Liver (tissue), 9 donors: ENCODE data around the gene DDAH2. TPM values are rescaled to one million over a fixed set of nuclear protein-coding genes. Genes with fewer than 3 reads are reported as not detected.
A peak's percentile ranks its signal among the peaks of the same experiment; 100 is the strongest.

Experiments used
- DNase-seq: peaks from one replicate; pipeline ENCODE4 v3.0.0-alpha.2; 2017; ENCODE audit warnings: low spot score
- H3K27ac ChIP-seq, 2 donors: one replicate each; pipeline ENCODE4 v1.7.0; 2013; ENCODE audit warnings: inconsistent platforms in 2 of 2, low read length in 2 of 2, control low read depth in 1 of 2, low read depth in 1 of 2, mild to moderate bottlenecking in 1 of 2
- H3K27me3 ChIP-seq, 4 donors: one replicate each; pipeline versions ENCODE4 v1.6.1 to v1.7.0; 2013; ENCODE audit warnings: low read length in 3 of 4, inconsistent platforms in 1 of 4, mild to moderate bottlenecking in 1 of 4, moderate library complexity in 1 of 4; ENCODE audit not compliant: control insufficient read depth in 4 of 4, insufficient read depth in 4 of 4
- H3K36me3 ChIP-seq, 4 donors: one replicate each; pipeline versions ENCODE4 v1.6.1 to v1.7.0; 2013; ENCODE audit warnings: low read length in 3 of 4, mild to moderate bottlenecking in 3 of 4, low read depth in 1 of 4, moderate library complexity in 1 of 4; ENCODE audit not compliant: control insufficient read depth in 4 of 4, insufficient read depth in 3 of 4
- H3K4me1 ChIP-seq, 4 donors: one replicate each; pipeline versions ENCODE4 v1.6.1 to v1.7.0; 2013; ENCODE audit warnings: low read length in 3 of 4, mild to moderate bottlenecking in 3 of 4, moderate library complexity in 1 of 4; ENCODE audit not compliant: control insufficient read depth in 4 of 4, insufficient read depth in 4 of 4
- H3K4me3 ChIP-seq, 3 donors: one replicate each; pipeline versions ENCODE4 v1.6.1 to v1.7.0; 2013; ENCODE audit warnings: low read length in 3 of 3, control low read depth in 1 of 3, low read depth in 1 of 3, mild to moderate bottlenecking in 1 of 3
- H3K9ac ChIP-seq, 2 donors: one replicate each; pipeline ENCODE4 v1.7.0; 2013; ENCODE audit warnings: low read length in 2 of 2, mild to moderate bottlenecking in 2 of 2, moderate library complexity in 2 of 2, control low read depth in 1 of 2, low read depth in 1 of 2
- H3K9me3 ChIP-seq, 4 donors: one replicate each; pipeline versions ENCODE4 v1.6.1 to v1.7.0; 2013; ENCODE audit warnings: low read length in 3 of 4; ENCODE audit not compliant: control insufficient read depth in 4 of 4
- CTCF ChIP-seq: fragments of 150-350 bp; IDR thresholded peaks from 2 replicates; pipeline ENCODE4 v1.5.1; 2017; ENCODE audit warnings: improper control_type of control experiment, low read depth, low read length; ENCODE audit not compliant: missing input control
- EGR1 ChIP-seq, 2 donors: IDR thresholded peaks; 2 replicates each; pipeline ENCODE4 v1.6.1; 2016 to 2018; ENCODE audit warnings: antibody characterized with exemption in 2 of 2, low read depth in 2 of 2
- FOXA1 ChIP-seq: IDR thresholded peaks from 2 replicates; pipeline ENCODE4 v1.6.1; 2016; ENCODE audit warnings: antibody characterized with exemption
- FOXA2 ChIP-seq: IDR thresholded peaks from 2 replicates; pipeline ENCODE4 v1.6.1; 2016; ENCODE audit warnings: antibody characterized with exemption
- GABPA ChIP-seq, 2 donors: IDR thresholded peaks in 1 of 2; conservative IDR thresholded peaks in 1 of 2; 2 replicates each; pipeline ENCODE4 v1.6.1; 2016; ENCODE audit warnings: antibody characterized with exemption in 2 of 2, mild to moderate bottlenecking in 1 of 2, moderate library complexity in 1 of 2
- HNF4G ChIP-seq: IDR thresholded peaks from 2 replicates; pipeline ENCODE4 v1.6.1; 2016; ENCODE audit warnings: antibody characterized with exemption
- JUND ChIP-seq, 2 donors: IDR thresholded peaks; 2 replicates each; pipeline ENCODE4 v1.6.1; 2016; ENCODE audit warnings: antibody characterized with exemption in 2 of 2
- MAX ChIP-seq: IDR thresholded peaks from 2 replicates; pipeline ENCODE4 v1.6.1; 2016; ENCODE audit warnings: antibody characterized with exemption
- NR2F2 ChIP-seq: IDR thresholded peaks from 2 replicates; pipeline ENCODE4 v1.6.1; 2016; ENCODE audit warnings: antibody characterized with exemption
- RAD21 ChIP-seq, 2 donors: IDR thresholded peaks; 2 replicates each; pipeline ENCODE4 v1.6.1; 2016; ENCODE audit warnings: antibody characterized with exemption in 2 of 2, mild to moderate bottlenecking in 2 of 2
- REST ChIP-seq: IDR thresholded peaks from 2 replicates; pipeline ENCODE4 v1.6.1; 2016; ENCODE audit warnings: antibody characterized with exemption, mild to moderate bottlenecking
- SP1 ChIP-seq: IDR thresholded peaks from 2 replicates; pipeline ENCODE4 v1.6.1; 2018; ENCODE audit warnings: antibody characterized with exemption, mild to moderate bottlenecking
- TAF1 ChIP-seq: conservative IDR thresholded peaks from 2 replicates; pipeline ENCODE4 v1.6.1; 2016; ENCODE audit warnings: antibody characterized with exemption, mild to moderate bottlenecking
- YY1 ChIP-seq: IDR thresholded peaks from 2 replicates; pipeline ENCODE4 v1.6.1; 2016; ENCODE audit warnings: antibody characterized with exemption, mild to moderate bottlenecking
- WGBS: extraction: QIAGEN DNeasy Blood & Tissue Kit; methylation state at CpG from one replicate; pipeline ENCODE4 v1.1.7; 2013; 5-methylcytosine and 5-hydroxymethylcytosine counted together
- polyA plus RNA-seq, 2 donors: library from polyadenylated mRNA; stranded (reverse) in 1 of 2; unstranded in 1 of 2; fragments of 200-250 nt in 1 of 2; fragments of >200 nt in 1 of 2; fragmentation: Nextera tagmentation in 1 of 2; extraction: Ambion mirVana in 1 of 2; gene quantifications; one replicate each; pipeline versions ENCODE4 v1.2.1 to v1.2.3, GENCODE V29; 2013 to 2015
- total RNA-seq, 2 donors: library from RNA; depleted of rRNA; stranded (reverse); fragments of >200 nt; gene quantifications; one replicate each; pipeline ENCODE4 v1.2.3, GENCODE V29; 2014
- donor health status: healthy.
- donor health status: healthy.
- donor health status: healthy.
- donor health status: healthy.
- donor health status: healthy.

Gene DDAH2
- total and polyA plus RNA-seq, 4 donors, result 19.8 to 31.4 (median 23.2) TPM

GRCh38 chr6:31727717-31728671, 1.1 kb downstream of the DDAH2 start:
- H3K9me3 ChIP-seq, result no peaks in the 10 kb centered on the region
- TF ChIP-seq EGR1 (IDR thresholded peaks at IDR 0.05; ENCODE audit: low read depth in 2 of 2), result no peak
- no peak for TF ChIP-seq MAX
- TF ChIP-seq FOXA2, result no peak
- TF ChIP-seq TAF1, result no peak
- TF ChIP-seq SP1, result no peak
- no peak for TF ChIP-seq NR2F2
- no peak for TF ChIP-seq GABPA (IDR thresholded peaks at IDR 0.05 in 1 of 2, conservative IDR thresholded peaks at IDR 0.05 in 1 of 2)
- no peak for TF ChIP-seq YY1
- peaks cover 6 to 24% (median 11%) of the 10 kb centered on the region in 4 donors for H3K36me3 ChIP-seq
- peak overlapping the region; percentile 39 to 68 for H3K27ac ChIP-seq
- peaks cover 3 to 21% (median 12%) of the 10 kb centered on the region in 4 donors for H3K4me1 ChIP-seq
- 87% methylated on average over 41 of the region's 41 CpGs for WGBS
- peak overlapping the region in 1 of 2 donors; percentile 19 for H3K9ac ChIP-seq
- DNase-seq, result no peak
- H3K4me3 ChIP-seq, result peak overlapping the region in 1 of 3 donors; percentile 73
- no peaks in the 10 kb centered on the region for H3K27me3 ChIP-seq

DNA sequence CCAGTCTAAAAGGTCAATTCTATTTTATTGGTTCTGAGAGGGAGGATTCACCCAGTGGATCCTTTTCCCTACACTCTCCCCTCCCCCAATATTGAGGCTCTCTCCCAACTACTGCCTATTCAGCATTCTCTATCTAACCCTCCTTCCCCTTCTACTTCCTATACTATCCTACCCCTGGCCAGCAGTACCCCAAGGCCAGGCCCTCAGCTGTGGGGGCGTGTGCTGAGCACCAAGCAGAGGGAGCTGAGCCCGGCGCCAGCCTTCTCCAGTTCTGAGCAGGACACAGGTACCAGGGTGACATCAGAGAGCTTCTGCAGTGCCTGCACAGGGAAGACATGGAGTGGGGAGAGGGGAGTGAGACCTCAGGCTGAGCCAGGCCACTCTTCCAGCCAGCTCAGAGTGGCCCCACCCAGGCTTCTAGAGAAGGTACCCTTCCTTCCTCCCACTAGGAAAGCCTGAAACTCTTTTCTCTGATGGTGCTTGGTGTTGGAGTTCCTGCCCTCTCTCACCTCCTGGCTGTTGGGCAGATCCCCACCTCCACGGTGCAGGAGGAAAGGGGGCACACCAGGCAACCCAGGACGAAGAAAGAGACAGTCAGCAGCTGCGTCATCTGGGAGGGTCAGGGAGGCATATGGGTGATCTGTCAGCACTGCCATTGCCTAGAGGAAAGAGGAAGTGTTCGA, 1.9 kb downstream of the DDAH2 start:
- peak overlapping the region; percentile 22 to 68 for H3K27ac ChIP-seq
- no peak for DNase-seq
- peaks cover 4 to 19% (median 8%) of the 10 kb centered on the region in 4 donors for H3K36me3 ChIP-seq
- H3K9ac ChIP-seq, result no peak overlapping the region
- no peaks in the 10 kb centered on the region for H3K27me3 ChIP-seq
- TF ChIP-seq TAF1 (no peak), CTCF (no peak), RAD21 (IDR thresholded peaks at IDR 0.05) (no peak), GABPA (IDR thresholded peaks at IDR 0.05 in 1 of 2, conservative IDR thresholded peaks at IDR 0.05 in 1 of 2) (no peak), FOXA1 (no peak), HNF4G (no peak), JUND (IDR thresholded peaks at IDR 0.05) (no peak), YY1 (no peak), REST (no peak), SP1 (no peak)
- 81% methylated on average over 7 of the region's 7 CpGs for WGBS
- H3K9me3 ChIP-seq, result no peaks in the 10 kb centered on the region
- no peak overlapping the region for H3K4me3 ChIP-seq
- peaks cover 3 to 21% (median 12%) of the 10 kb centered on the region in 4 donors for H3K4me1 ChIP-seq
